ENCODE results near the gene AP2A2.

Gene AP2A2

GRCh38 chr11:961921-962320 lies 36.3 kb downstream of the AP2A2 start:
- DNase-seq (ENCODE audit: low read depth) = no peak
- TF ChIP-seq CTCF (IDR thresholded peaks at IDR 0.05; ENCODE audit: low read depth, low read length, missing control alignments) = no peak
- H3K4me3 ChIP-seq (ENCODE audit: low read depth, low read length) = no peak overlapping the region
- in situ Hi-C loops (cut with HindIII; ENCODE audit: low sequenced_read_pairs) = no loop called here

GRCh38 chr11:962688-963087 lies 37.0 kb downstream of the AP2A2 start:
- TF ChIP-seq CTCF (IDR thresholded peaks at IDR 0.05; ENCODE audit: low read depth, low read length, missing control alignments) = no peak
- in situ Hi-C loops (cut with HindIII; ENCODE audit: low sequenced_read_pairs) = no loop called here
- H3K4me3 ChIP-seq (ENCODE audit: low read depth, low read length) = no peak overlapping the region
- no peak for DNase-seq (ENCODE audit: low read depth)

GRCh38 chr11:963852-964251 lies 38.2 kb downstream of the AP2A2 start:
- in situ Hi-C loops (cut with HindIII; ENCODE audit: low sequenced_read_pairs) = no loop called here
- no peak for DNase-seq (ENCODE audit: low read depth)
- no peak for TF ChIP-seq CTCF (IDR thresholded peaks at IDR 0.05; ENCODE audit: low read depth, low read length, missing control alignments)
- no peak overlapping the region for H3K4me3 ChIP-seq (ENCODE audit: low read depth, low read length)

- in situ Hi-C loops (cut with HindIII; ENCODE audit: low sequenced_read_pairs) = no loop called here
- no peak for DNase-seq (ENCODE audit: low read depth)
- no peak overlapping the region for H3K4me3 ChIP-seq (ENCODE audit: low read depth, low read length)
- no peak for TF ChIP-seq CTCF (IDR thresholded peaks at IDR 0.05; ENCODE audit: low read depth, low read length, missing control alignments)
These were observed 39.6 kb downstream of the AP2A2 start for GRCh38 chr11:965206-965775.

- H3K4me3 ChIP-seq (ENCODE audit: low read depth, low read length) = no peak overlapping the region
- no peak for TF ChIP-seq CTCF (IDR thresholded peaks at IDR 0.05; ENCODE audit: low read depth, low read length, missing control alignments)
- in situ Hi-C loops (cut with HindIII; ENCODE audit: low sequenced_read_pairs) = no loop called here
- no peak for DNase-seq (ENCODE audit: low read depth)
These were observed 42.5 kb downstream of the AP2A2 start for GRCh38 chr11:967995-968751.

- no peak for TF ChIP-seq CTCF (IDR thresholded peaks at IDR 0.05; ENCODE audit: low read depth, low read length, missing control alignments)
- DNase-seq (ENCODE audit: low read depth) = no peak
- no peak overlapping the region for H3K4me3 ChIP-seq (ENCODE audit: low read depth, low read length)
- in situ Hi-C loops (cut with HindIII; ENCODE audit: low sequenced_read_pairs) = no loop called here
These were observed 43.2 kb downstream of the AP2A2 start for GRCh38 chr11:968822-969221.

All from astrocyte of the cerebellum (primary cell).